GM19035 (cell line): ENCODE data around the gene SH3RF1.
"Not testable (repeated sequence)": the region's sequence is repeated elsewhere in the genome, so short reads cannot be mapped to it uniquely, and the experiment has no call there.

Experiments used
- ATAC-seq: cut with Tn5 transposase; IDR thresholded peaks from one replicate; pipeline ENCODE4 v1.9.1; 2021; ENCODE audit not compliant: unreplicated experiment

SH3RF1 gene

DNA sequence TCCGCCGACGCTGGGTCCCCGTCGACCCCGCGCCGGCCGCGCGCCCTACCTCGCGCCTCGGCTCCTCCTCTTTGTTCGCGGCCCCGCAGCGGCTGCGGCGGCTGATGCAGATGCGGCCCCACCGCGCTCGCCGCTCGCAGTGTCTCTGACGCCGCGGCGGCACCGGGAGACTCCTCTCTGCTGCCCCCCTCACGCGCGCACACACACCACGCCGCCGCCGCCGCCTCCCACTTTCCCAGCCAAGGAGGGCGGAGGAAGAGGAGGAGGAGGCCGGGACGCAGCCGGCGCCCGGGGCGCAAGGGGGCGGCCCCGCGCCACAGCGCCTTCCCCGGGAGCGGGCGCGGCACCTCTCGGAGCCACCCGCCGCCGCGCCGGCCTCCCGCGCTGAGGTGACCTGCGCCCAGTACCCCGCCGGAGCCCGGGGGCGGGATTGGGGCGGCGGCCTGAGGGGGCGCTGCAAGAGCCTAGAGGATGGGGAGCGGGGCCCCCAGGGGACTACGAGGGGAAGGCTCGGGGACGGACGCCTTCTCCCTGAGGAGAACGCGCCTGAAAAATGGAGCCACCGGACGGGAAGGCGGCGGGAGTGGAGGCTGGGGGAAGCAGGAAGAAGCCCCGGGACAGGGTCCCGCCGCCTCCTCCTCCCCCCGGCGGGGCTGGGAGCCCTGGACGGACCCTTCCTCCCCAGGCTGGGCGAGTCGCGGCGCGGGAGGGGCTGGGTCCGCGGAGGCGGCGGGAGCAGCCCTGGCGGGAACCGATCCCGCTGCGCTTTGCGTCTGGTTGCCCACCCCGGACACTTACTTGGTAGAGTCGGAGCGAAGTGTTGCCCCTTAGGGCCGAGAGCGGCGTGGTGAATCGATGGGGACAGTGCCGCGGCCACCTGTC lies at the start of gene SH3RF1:
TSS of gene SH3RF1 (minus strand) at position 147 of the 882 bp plus-strand sequence. CDS start 1,744 bp downstream, outside the sequence.
- peak; percentile 64 for ATAC-seq

GRCh38 chr4:169315530-169316343 lies 45.0 kb upstream of the SH3RF1 start:
- ATAC-seq: no peak

GRCh38 chr4:169314906-169315305 lies 44.1 kb upstream of the SH3RF1 start:
- ATAC-seq: no peak

GRCh38 chr4:169313732-169314131 lies 43.0 kb upstream of the SH3RF1 start:
- ATAC-seq: no peak

GRCh38 chr4:169312690-169313422 lies 42.1 kb upstream of the SH3RF1 start:
- no peak for ATAC-seq

DNA sequence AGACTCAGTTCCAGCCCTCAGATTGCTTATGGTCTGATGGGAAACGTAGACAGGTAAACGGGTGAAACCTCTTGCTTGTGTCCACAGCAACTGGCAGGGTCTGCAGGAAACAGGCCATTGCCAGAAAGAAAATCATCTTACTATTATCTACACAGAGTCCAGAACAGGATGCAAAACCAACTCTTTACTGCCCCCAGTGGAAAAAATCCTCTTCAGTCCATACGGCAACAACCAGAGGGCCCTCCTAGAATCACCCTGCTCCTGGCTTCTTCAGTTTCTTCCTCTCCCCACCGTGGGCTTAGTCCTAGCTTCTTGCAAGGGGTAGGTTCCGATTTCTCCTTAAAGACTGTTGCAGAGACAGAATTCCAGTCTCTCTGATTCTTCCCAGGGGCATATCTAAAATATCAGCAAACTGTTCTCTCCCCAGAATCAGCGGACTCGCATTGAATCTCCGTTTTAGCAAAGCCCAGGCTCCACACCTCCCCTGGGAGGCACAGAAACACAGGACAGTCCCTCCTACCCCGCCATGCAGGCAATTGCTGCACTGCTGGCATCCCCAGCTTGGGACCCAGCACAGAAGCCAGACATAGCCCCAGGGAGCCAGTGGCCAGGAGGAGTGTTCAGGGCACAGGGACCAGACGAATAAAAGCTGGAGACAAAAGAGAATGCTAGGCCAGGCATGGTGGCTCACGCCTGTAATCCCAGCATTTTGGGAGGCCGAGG lies 41.0 kb upstream of the SH3RF1 start:
- ATAC-seq: no peak

- ATAC-seq: no peak
Measured at GRCh38 chr4:169309326-169309967, 38.7 kb upstream of the SH3RF1 start.

DNA sequence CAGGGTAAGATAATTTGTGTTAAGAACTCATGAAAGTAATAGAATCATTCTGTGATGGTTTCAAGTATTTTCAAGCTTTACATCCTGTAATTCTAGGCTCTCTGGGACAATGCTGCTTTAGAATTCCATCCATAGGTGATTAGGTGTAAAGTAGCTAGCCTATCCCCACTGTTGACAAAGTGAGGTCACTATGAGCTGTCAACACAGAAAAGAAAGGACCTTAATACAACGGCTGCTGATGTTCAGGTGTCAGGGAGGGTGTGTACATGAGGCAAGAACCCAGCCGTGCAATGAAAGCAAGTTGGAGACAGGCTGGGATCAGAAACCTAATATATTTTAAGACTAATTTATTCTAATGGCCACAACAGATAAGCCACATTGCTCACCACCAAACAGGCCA lies 36.8 kb upstream of the SH3RF1 start:
- ATAC-seq: no peak

- no peak for ATAC-seq
Measured at GRCh38 chr4:169305651-169306050, 34.9 kb upstream of the SH3RF1 start.

DNA sequence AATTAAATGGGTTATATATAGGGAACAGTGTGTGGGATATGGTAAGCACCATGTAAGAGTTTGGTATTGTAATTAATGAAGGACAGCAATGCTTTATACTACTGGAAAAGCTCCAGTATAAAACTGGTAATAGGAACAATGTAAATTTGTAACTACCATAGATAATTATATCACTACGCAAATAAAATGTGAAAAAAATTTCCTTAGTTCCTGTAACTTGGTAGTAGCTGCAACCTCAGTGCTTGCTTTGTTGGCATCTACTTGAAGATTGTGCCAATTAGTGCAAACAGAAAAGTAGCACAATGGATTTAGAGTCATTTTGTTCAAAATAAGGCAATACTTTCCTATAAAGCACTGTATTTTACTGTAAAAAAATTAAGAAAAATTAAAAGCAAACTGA lies 34.4 kb upstream of the SH3RF1 start:
- no peak for ATAC-seq

- no peak for ATAC-seq
Measured at GRCh38 chr4:169295822-169296221, 25.1 kb upstream of the SH3RF1 start.

DNA sequence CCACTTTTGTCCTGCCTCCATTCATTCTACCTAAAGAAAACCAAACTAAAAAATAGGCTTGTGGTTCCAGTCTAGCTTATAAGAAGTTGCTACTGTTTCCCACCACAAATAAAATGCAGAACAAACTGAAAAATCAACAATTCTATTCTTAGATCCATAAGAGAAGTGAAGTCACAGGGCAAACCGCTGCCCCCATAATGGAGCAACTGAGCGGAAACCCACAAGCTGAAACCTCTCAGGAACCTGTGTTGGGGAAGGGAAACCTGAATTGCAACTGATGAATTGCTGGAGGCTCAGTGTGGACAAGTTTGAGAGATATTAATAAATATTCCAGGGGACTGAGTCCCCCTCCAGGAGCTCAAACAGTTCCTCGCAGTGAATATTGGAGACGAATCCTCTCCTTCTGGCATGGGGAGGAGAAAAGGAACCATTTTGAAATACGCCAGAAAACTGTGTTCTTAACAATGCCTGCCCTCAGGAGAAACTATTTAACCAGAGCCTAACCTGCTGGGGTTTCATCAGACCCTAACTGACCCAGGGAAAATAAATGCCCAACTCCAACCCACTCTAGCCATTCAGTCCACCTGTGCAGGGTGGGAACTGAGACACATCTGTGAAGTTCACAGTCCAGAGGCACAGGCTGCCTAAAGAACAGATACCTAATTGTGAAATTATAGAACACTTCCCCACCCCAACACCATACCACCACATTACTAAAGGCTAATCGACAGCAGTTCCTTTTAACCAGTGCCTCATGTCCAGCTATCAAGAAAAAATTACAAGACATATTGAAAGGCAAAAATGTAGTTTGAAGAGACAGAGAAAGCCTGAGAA lies 22.8 kb upstream of the SH3RF1 start:
- ATAC-seq: peak; percentile 91

- not testable (repeated sequence) for ATAC-seq
Measured at GRCh38 chr4:169287983-169288382, 17.2 kb upstream of the SH3RF1 start.

- no peak for ATAC-seq
Measured at GRCh38 chr4:169286562-169287301, 16.0 kb upstream of the SH3RF1 start.

GRCh38 chr4:169283114-169283509 lies 12.4 kb upstream of the SH3RF1 start:
- ATAC-seq: no peak

DNA sequence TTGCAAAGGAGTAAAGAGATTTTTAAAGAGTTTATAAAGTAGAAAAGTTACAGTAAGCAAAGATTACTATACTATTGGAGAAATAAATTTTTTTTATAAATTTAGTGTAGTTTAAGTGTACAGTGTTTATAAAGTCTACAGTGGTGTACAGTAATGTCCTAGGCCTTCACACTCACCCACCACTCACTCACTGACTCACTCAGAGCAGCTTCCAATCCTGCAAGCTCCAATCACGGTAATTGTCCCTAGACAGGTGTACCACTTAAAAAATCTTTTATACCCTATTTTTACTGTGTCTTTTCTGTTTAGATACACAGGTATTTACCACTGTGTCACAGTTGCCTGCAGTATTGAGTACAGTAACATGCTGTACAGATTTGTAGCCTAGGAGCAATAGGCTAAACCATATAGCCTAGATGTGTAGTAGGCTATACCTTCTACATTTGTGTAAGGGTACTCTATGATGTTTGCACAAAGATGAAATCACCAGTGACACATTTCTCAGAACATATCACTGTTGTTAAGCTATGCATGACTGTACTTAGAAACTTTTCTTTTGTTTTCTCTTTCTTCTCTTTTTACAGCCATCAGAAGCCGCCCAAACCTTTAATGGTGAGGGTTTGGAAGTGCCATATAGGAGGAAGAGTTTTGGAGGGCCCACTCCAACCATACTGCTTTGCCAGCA lies 11.8 kb upstream of the SH3RF1 start:
- ATAC-seq: no peak

DNA sequence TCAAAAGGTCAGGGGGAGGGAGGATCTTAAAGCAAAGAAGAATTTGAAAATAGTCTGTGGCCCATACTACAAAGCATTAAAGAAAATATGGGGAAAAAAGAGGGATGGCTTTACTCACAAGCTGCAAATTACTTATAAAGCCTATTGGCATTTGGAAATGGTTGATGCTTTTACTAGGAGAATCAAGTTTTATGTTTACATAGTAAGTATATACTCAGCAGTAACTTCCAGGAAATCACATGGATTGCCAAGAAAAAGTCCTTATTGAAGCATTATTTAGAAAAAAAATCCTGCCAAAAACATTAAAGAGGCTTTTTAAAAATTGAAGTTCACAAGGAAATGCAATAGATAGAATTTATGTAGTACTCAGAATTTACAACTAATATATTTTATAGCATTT lies 8.4 kb upstream of the SH3RF1 start:
- ATAC-seq: no peak

GRCh38 chr4:169278624-169279023 lies 7.9 kb upstream of the SH3RF1 start:
- ATAC-seq: no peak
